Duodenal mucosa (tissue), 2 donors: ENCODE data around the gene XPNPEP3.
"Not testable (repeated sequence)": the region's sequence is repeated elsewhere in the genome, so short reads cannot be mapped to it uniquely, and the experiment has no call there.

Source experiments
- H3K27ac ChIP-seq: one replicate; pipeline ENCODE4 v1.7.0; 2013; ENCODE audit warnings: low read depth, low read length
- H3K27me3 ChIP-seq, 2 donors: one replicate each; pipeline ENCODE4 v1.7.0; 2013; ENCODE audit warnings: low read length in 2 of 2, control low read depth in 1 of 2; ENCODE audit not compliant: insufficient read depth in 2 of 2, control insufficient read depth in 1 of 2
- H3K36me3 ChIP-seq, 2 donors: one replicate each; pipeline ENCODE4 v1.7.0; 2013; ENCODE audit warnings: low read length in 2 of 2, control low read depth in 1 of 2; ENCODE audit not compliant: insufficient read depth in 2 of 2, control insufficient read depth in 1 of 2
- H3K4me1 ChIP-seq, 2 donors: one replicate each; pipeline ENCODE4 v1.7.0; 2013; ENCODE audit warnings: low read length in 2 of 2, control low read depth in 1 of 2; ENCODE audit not compliant: insufficient read depth in 2 of 2, control insufficient read depth in 1 of 2
- H3K4me3 ChIP-seq, 2 donors: one replicate each; pipeline ENCODE4 v1.7.0; 2013; ENCODE audit warnings: low read length in 2 of 2, low read depth in 1 of 2
- H3K9ac ChIP-seq, 2 donors: one replicate each; pipeline ENCODE4 v1.7.0; 2013; ENCODE audit warnings: low read length in 2 of 2, low read depth in 1 of 2
- H3K9me3 ChIP-seq, 2 donors: one replicate each; pipeline ENCODE4 v1.7.0; 2013; ENCODE audit warnings: low read length in 2 of 2, control low read depth in 1 of 2; ENCODE audit not compliant: control insufficient read depth in 1 of 2

The XPNPEP3 gene

GRCh38 chr22:40855979-40856512 is 902 bp upstream of the XPNPEP3 start:
- Histone ChIP-seq H3K4me3 (peak overlapping the region; percentile 82 to 100), H3K9me3 (no peaks in the 10 kb centered on the region), H3K9ac (peak overlapping the region; percentile 99 to 100), H3K4me1 (peaks cover 37 to 54% of the 10 kb centered on the region in 2 donors), H3K27me3 (no peaks in the 10 kb centered on the region), H3K27ac (peak overlapping the region; percentile 99), H3K36me3 (peaks cover 0 to 7% of the 10 kb centered on the region in 2 donors)

GRCh38 chr22:40857309-40857855 is 434 bp downstream of the XPNPEP3 start:
- no peaks in the 10 kb centered on the region for H3K27me3 ChIP-seq
- H3K9ac ChIP-seq, result peak overlapping the region; percentile 73 to 100
- peak overlapping the region; percentile 99 for H3K27ac ChIP-seq
- peaks cover 37 to 51% of the 10 kb centered on the region in 2 donors for H3K4me1 ChIP-seq
- H3K36me3 ChIP-seq, result peaks cover 0 to 13% of the 10 kb centered on the region in 2 donors
- H3K9me3 ChIP-seq, result no peaks in the 10 kb centered on the region
- H3K4me3 ChIP-seq, result peak overlapping the region; percentile 82 to 100

- Histone ChIP-seq H3K4me3 (no peak within 1 kb of the TSS), H3K27me3 (no peaks in the 10 kb centered on the region), H3K4me1 (peaks cover 7 to 21% of the 10 kb centered on the region in 2 donors), H3K36me3 (peaks cover 0 to 16% of the 10 kb centered on the region in 2 donors), H3K9ac (no peak within 1 kb of the TSS), H3K9me3 (no peaks in the 10 kb centered on the region), H3K27ac (no peak within 1 kb of the TSS)
Observed at GRCh38 chr22:40862013-40862412, 5.1 kb downstream of the XPNPEP3 start, which contains the start of gene DNAJB7. DNAJB7 (minus strand) TSS chr22:40862113; CDS start chr22:40861994, 119 bp downstream.

GRCh38 chr22:40862537-40862936 is 5.6 kb downstream of the XPNPEP3 start:
- H3K27ac ChIP-seq, result no peak overlapping the region
- H3K4me3 ChIP-seq, result no peak overlapping the region
- H3K36me3 ChIP-seq, result peaks cover 0 to 16% of the 10 kb centered on the region in 2 donors
- H3K9me3 ChIP-seq, result no peaks in the 10 kb centered on the region
- H3K4me1 ChIP-seq, result peaks cover 7 to 19% of the 10 kb centered on the region in 2 donors
- no peaks in the 10 kb centered on the region for H3K27me3 ChIP-seq
- no peak overlapping the region for H3K9ac ChIP-seq

GRCh38 chr22:40867109-40867508 is 10.2 kb downstream of the XPNPEP3 start:
- Histone ChIP-seq H3K4me3 (no peak overlapping the region), H3K9me3 (no peaks in the 10 kb centered on the region), H3K27ac (no peak overlapping the region), H3K4me1 (peaks cover 7 to 11% of the 10 kb centered on the region in 2 donors), H3K9ac (no peak overlapping the region), H3K36me3 (peaks cover 0 to 7% of the 10 kb centered on the region in 2 donors), H3K27me3 (no peaks in the 10 kb centered on the region)

GRCh38 chr22:40868379-40868778 is 11.4 kb downstream of the XPNPEP3 start:
- not testable (repeated sequence) for H3K4me3 ChIP-seq, H3K4me1 ChIP-seq, H3K27ac ChIP-seq, H3K36me3 ChIP-seq, H3K9me3 ChIP-seq, H3K9ac ChIP-seq, H3K27me3 ChIP-seq

- no peak overlapping the region for H3K4me3 ChIP-seq
- H3K9me3 ChIP-seq, result no peaks in the 10 kb centered on the region
- peaks cover 0 to 4% of the 10 kb centered on the region in 2 donors for H3K4me1 ChIP-seq
- H3K9ac ChIP-seq, result no peak overlapping the region
- peaks cover 0 to 7% of the 10 kb centered on the region in 2 donors for H3K36me3 ChIP-seq
- no peak overlapping the region for H3K27ac ChIP-seq
- no peaks in the 10 kb centered on the region for H3K27me3 ChIP-seq
Observed at GRCh38 chr22:40874016-40874415, 17.1 kb downstream of the XPNPEP3 start.

- peaks cover 2 to 10% of the 10 kb centered on the region in 2 donors for H3K4me1 ChIP-seq
- H3K27me3 ChIP-seq, result no peaks in the 10 kb centered on the region
- peaks cover 0 to 7% of the 10 kb centered on the region in 2 donors for H3K36me3 ChIP-seq
- H3K4me3 ChIP-seq, result peak overlapping the region; percentile 10 to 76
- no peak overlapping the region for H3K27ac ChIP-seq
- peak overlapping the region in 1 of 2 donors; percentile 68 for H3K9ac ChIP-seq
- no peaks in the 10 kb centered on the region for H3K9me3 ChIP-seq
Observed at GRCh38 chr22:40875111-40875510, 18.2 kb downstream of the XPNPEP3 start.

GRCh38 chr22:40876907-40877306 is 20.0 kb downstream of the XPNPEP3 start:
- peak overlapping the region; percentile 58 to 68 for H3K9ac ChIP-seq
- H3K27me3 ChIP-seq, result no peaks in the 10 kb centered on the region
- H3K36me3 ChIP-seq, result peaks cover 0 to 7% of the 10 kb centered on the region in 2 donors
- H3K27ac ChIP-seq, result peak overlapping the region; percentile 8
- H3K9me3 ChIP-seq, result no peaks in the 10 kb centered on the region
- peak overlapping the region; percentile 66 to 76 for H3K4me3 ChIP-seq
- peaks cover 8 to 9% of the 10 kb centered on the region in 2 donors for H3K4me1 ChIP-seq

GRCh38 chr22:40877488-40877887 is 20.5 kb downstream of the XPNPEP3 start:
- no peaks in the 10 kb centered on the region for H3K27me3 ChIP-seq
- H3K9me3 ChIP-seq, result no peaks in the 10 kb centered on the region
- peaks cover 0 to 11% of the 10 kb centered on the region in 2 donors for H3K36me3 ChIP-seq
- peak overlapping the region; percentile 66 to 76 for H3K4me3 ChIP-seq
- no peak overlapping the region for H3K27ac ChIP-seq
- peak overlapping the region; percentile 58 to 68 for H3K9ac ChIP-seq
- H3K4me1 ChIP-seq, result peaks cover 8 to 9% of the 10 kb centered on the region in 2 donors
